HG02973 (cell line): Measurements from ENCODE around the gene RMDN3.

ENCODE experiments used
- ATAC-seq: cut with Tn5 transposase; IDR thresholded peaks from one replicate; pipeline ENCODE4 v1.9.1; 2021; ENCODE audit warnings: moderate library complexity; ENCODE audit not compliant: unreplicated experiment

RMDN3 gene, protein sequence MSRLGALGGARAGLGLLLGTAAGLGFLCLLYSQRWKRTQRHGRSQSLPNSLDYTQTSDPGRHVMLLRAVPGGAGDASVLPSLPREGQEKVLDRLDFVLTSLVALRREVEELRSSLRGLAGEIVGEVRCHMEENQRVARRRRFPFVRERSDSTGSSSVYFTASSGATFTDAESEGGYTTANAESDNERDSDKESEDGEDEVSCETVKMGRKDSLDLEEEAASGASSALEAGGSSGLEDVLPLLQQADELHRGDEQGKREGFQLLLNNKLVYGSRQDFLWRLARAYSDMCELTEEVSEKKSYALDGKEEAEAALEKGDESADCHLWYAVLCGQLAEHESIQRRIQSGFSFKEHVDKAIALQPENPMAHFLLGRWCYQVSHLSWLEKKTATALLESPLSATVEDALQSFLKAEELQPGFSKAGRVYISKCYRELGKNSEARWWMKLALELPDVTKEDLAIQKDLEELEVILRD

GRCh38 chr15:40754883-40755811, at the start of gene RMDN3:
Gene RMDN3, minus strand, starts transcription at chr15:40755254. Its CDS starts 471 bp downstream, at chr15:40754783.
- peak; percentile 65 for ATAC-seq

DNA sequence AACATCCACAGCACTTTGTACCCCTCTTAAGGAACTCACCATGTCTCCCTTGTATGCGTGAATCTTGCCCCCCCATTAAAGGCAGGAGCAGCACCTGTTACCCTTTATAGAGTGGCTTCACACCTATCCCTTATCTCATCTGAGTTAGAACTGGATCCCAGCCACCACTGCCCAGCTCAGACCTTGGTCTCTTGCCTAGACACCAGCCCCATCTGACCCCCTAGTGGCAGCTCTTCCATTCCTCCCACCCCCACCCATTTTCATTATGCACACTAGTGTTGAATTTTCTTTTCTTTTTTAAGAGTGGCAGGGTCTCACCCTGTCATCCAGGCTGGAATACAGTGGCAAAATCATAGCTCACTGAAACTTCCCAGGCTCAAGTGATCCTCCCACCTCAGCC, 48.6 kb upstream of the RMDN3 start:
- ATAC-seq: no peak

DNA sequence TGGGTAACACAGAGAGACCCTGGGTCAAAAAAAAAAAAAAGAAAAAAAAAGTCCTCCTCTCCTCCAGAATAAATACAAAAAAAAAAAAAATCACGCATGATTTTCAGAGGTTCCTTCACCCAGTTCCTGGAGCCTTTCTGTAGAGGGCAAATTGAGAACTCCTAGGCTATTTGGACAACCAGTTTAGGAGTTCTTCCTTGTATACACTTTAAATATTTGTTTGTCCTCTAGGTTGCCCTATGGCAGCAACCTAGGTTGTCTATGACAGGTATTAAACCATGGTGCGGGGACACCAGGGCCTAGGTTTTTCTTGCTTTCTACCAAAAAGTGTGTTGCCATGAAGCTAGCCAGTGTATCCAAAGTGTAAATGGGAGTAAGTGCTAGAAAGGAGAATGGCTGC, 48.0 kb upstream of the RMDN3 start:
- no peak for ATAC-seq

DNA sequence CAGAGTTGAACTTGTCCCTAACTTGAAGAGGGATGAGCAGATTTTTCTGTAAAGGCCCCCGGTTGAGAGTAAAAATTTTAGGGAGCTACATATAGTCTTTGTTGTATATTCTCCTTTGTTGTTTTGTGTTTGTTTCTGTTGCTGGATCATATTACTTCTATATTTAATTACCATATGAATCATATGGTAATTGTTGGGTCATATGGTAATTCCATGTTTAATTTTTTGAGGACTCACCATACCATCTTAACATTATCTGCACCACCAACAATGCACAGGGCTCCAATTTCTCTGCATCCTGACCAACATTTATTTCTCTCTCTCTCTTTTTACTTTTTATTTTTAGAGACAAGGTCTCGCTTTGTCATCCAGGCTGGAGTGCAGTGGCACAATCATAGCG, 44.5 kb upstream of the RMDN3 start:
- ATAC-seq: no peak

DNA sequence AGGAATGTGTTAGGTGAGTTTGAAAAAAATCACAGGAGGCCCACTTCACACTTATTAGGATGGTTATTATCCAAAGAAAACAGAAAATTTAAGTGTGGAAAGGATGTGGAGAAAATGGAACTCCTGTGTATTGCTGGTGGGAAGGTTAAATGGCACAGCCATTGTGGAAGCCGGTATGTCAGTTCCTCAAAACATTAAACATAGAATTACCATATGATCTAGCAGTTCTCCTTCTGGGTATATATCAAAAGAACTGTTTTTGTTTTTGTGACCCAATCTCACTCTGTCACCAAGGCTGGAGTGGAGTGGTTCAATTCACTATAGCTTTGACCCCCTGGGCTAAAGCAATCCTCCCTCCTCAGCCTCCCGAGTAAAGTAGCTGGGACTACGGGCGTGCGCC, 41.5 kb upstream of the RMDN3 start:
- no peak for ATAC-seq

GRCh38 chr15:40796041-40796440, 41.0 kb upstream of the RMDN3 start:
- ATAC-seq: no peak

DNA sequence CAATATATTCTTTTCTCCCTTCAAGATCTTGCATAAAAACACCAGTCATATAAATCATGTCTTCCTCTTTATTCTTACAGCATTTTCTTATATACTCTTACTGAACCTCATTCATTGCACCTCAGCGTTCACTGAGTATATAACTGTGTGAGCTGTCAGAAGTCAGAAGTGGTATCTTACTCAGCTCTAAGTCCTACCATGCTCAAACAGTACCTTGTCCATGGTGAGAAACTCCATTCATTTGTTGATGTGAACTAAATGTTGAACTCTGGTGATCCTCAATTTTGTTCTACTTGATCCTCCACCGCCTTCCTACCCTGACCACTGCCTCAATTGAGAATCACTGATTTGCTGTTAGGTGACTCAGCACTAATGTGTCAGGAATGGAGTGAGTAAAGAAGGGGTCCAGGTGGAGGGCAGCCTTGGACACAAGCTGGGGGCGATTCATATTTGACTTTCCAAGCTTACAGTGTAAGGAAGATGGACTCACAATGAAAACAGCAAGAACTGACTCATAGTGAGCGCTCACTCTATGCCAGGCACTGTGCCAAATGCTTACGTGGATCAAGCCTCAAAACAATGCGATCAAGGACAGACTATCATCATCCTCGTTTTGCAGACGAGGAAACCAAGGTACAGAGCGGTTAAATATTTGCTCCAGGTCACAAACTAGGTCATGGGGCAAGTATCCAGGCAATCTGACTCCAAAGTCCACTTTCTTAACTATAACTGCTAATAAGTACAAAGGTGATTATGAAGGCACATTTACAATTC, 38.3 kb upstream of the RMDN3 start:
- no peak for ATAC-seq

GRCh38 chr15:40792394-40792793, 37.3 kb upstream of the RMDN3 start:
- no peak for ATAC-seq

DNA sequence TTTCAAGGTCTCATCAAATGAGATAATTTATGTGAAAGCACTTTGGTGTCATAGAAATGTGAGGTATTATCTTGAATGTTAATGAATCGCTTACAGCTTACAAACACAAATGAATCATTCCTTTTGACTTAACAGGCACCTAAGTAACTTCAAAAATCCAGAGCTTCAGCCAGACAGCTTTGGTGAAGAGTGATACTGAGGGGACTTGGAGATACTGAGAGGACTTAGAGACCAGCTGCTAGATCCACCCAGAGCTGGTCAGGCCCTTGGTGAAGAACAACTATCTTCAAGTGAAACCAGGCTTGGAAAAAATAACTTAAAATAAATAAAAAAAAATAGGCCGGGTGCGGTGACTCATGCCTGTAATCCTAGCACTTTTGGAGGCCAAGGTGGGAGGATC, 35.7 kb upstream of the RMDN3 start:
- ATAC-seq: no peak

DNA sequence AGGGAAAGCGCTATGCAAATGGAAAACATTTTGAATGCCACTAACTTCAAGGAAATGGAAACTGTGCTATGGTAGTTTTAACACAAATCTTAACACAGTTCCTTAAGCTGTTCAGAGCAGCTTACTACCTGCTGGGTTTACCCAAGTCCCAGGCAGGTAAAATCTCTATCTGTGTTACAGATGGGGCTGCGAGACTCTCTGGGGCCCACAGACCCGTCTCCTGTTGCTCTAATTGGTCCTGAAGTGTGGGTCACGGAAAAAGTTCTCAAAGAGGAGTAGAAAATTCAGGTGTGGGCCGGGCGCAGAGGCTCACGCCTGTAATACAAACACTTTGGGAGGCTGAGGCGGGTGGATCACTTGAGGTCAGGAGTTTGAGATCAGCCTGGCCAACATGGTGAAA, 34.9 kb upstream of the RMDN3 start:
- ATAC-seq: no peak

GRCh38 chr15:40789119-40789518, 34.1 kb upstream of the RMDN3 start:
- ATAC-seq: no peak

- no peak for ATAC-seq
Observed at GRCh38 chr15:40787991-40788390, 32.9 kb upstream of the RMDN3 start.

DNA sequence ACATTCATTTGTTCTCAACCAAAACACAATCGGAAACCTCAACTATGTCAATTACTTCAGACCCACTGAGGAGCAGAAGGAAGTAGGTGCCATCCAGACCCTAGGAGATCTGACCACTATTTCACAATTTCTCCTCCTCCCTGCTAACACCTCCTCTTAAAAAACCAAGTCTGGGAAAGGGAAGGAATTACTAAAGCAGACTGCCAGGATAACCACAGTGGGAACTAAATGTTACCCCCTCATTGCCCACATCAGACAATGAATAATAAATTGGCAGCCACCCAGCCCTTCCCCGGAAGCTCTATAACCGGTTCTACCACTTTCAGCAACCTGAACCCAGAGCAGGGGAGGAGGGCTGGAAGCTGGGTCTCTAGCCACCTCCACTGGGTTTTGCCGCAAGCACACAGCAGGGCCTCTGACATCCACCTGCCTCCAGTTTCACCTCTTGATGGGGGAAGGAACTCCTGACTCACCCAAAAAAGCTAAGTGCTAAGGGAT, 32.3 kb upstream of the RMDN3 start:
- ATAC-seq: no peak

GRCh38 chr15:40785814-40786213, 30.8 kb upstream of the RMDN3 start:
- ATAC-seq: no peak

DNA sequence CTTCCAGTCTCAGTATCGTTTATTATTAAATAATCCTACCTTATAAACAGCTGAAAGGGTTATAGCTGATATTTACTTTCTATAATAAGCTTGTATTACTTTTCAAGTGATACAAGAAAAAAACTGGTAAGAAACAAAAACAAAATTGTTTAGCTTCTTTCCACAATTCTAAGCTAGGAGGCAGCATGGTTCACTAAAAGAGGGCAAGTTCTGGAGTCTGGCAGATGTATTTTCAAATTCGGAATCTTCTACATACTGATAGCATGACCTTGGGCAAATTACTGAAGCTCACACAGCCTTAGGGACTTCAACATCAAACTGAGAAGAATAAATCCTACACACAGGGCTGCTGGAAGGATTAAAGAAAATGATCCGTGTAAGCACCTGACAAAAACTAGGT, 30.1 kb upstream of the RMDN3 start:
- ATAC-seq: no peak

GRCh38 chr15:40782609-40783227, 27.7 kb upstream of the RMDN3 start:
- peak; percentile 58 for ATAC-seq

DNA sequence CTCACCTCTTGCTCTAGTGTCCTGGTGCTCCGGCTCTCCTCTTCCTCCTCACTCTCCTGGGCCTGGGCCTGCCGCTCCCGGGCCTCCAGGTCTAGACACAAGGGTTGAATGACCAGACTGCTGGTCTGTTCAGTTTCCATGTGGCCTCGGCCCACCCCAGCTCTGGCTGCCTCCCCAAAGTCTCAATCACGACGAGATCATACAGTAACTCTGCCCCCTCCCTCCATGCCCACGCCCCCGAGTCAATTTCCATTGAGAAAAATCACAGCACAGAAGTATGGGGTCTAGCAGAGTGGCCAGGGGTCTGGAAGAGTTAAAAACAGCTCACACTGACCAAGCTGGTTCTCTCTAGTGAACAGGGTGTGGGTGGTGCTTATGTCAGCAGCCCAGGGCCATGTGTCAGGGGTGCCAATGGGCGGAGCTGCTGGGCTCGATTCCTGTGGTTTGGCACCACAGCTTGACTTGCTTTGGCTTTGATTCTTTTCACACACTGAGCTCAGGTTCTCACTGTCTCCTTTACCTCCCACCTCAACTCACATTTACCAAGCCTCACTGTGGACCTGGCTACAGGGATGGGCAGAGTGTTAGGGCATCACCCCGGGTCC, 21.6 kb upstream of the RMDN3 start:
- ATAC-seq: no peak

DNA sequence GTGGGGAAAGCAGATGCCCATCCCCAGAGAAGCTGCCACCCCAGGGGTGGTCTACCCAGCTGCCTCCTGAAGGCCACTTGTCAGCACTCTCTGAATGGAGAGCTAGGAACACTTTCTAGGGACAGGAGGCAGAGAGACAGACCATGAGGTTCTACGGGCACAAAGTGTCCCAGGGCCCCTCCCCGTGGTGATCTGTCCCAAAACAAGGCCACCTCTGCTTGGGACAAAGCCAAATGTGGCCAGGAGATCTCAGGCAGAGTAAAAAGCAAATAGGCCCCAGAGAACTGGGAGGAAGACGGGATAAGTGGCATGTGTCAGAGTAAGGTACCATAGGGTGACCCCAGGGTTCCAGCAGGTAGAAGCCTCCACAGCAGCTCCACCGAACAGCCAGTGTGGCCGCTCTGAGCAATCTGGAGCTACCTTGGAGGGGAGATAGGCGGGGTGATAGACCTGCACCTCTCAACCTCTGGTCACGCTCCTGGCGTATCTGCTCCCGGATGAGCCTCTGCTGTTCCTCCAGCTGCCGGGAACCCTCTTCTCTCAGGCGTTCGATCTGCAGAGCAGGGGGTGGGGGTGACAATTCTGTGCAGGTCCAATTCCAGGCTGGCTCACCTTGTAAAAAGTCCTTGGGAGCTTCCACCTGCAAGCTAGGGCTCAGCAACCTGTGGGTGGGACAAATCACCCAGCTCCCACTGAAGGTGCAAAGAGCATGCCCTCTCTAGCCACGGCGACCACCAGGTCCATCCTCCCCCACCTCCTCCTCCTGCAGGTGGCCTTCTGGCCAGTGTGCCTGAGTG, 20.9 kb upstream of the RMDN3 start:
- ATAC-seq: no peak

DNA sequence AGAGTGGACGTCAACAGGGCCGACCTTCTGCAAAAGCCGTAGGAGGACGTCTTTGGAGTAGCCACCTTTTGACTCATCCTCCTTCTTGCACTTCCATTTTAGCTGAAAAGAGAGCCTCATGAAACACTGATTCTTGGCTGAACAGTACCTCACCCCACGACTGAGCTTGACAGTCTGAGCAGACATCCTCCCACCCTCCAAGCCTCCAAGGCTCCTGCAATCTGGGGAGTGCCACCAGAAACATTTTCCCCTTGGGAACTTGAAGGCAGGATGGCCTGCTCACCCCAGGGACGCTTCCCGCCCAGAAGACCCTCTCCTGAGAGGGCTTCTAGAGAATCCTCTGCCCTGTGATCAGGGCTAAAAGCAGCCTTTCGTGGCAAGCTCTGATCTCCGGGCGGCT, 20.0 kb upstream of the RMDN3 start:
- no peak for ATAC-seq
